HFFc6 (cell line): ENCODE data around the gene AKIRIN2. TPM values are rescaled to one million over a fixed set of nuclear protein-coding genes. Genes with fewer than 3 reads are reported as not detected.
A peak's percentile ranks its signal among the peaks of the same experiment; 100 is the strongest.

Experiments used
- DNase-seq: peaks from one replicate; pipeline ENCODE4 v3.0.0-alpha.2; 2018
- H3K27ac Mint-ChIP-seq: 2 replicates; pipeline ENCODE4 v1.8.0; 2020; ENCODE audit warnings: mild to moderate bottlenecking, mixed read lengths
- H3K27me3 Mint-ChIP-seq: 2 replicates; pipeline ENCODE4 v1.8.0; 2021; ENCODE audit warnings: mild to moderate bottlenecking, moderate library complexity, mixed read lengths; ENCODE audit not compliant: insufficient read depth
- H3K36me3 Mint-ChIP-seq: 2 replicates; pipeline ENCODE4 v1.8.0; 2021; ENCODE audit warnings: low read depth, mixed read lengths
- H3K4me1 Mint-ChIP-seq: 2 replicates; pipeline ENCODE4 v1.8.0; 2020; ENCODE audit warnings: low read depth, mixed read lengths
- H3K4me3 Mint-ChIP-seq: 2 replicates; pipeline ENCODE4 v1.8.0; 2020; ENCODE audit warnings: mild to moderate bottlenecking, moderate library complexity, mixed read lengths
- H3K9me3 Mint-ChIP-seq: 2 replicates; pipeline ENCODE4 v1.8.0; 2020; ENCODE audit warnings: mild to moderate bottlenecking, mixed read lengths
- total RNA-seq, 6 experiments: library from RNA; stranded (reverse); fragmentation: NEBNext Ultra II Directional; extraction: Animal tissue kit (Norgen Biotek cat#: 25700); gene quantifications; 2 replicates in 1 of 6; 3 replicates in 5 of 6; pipeline ENCODE4 v1.2.3, GENCODE V29; 2021
- TF ChIP-seq, protein P1 (sequence below): fragments of 200-600 bp; sonication (generic); IDR thresholded peaks from 2 replicates; pipeline ENCODE4 v1.5.0; 2021; ENCODE audit warnings: antibody characterized with exemption, mild to moderate bottlenecking

The AKIRIN2 gene
- total RNA-seq, 6 experiments from 2014 or later, result 47.0 to 63.1 (median 55.8) TPM

DNA sequence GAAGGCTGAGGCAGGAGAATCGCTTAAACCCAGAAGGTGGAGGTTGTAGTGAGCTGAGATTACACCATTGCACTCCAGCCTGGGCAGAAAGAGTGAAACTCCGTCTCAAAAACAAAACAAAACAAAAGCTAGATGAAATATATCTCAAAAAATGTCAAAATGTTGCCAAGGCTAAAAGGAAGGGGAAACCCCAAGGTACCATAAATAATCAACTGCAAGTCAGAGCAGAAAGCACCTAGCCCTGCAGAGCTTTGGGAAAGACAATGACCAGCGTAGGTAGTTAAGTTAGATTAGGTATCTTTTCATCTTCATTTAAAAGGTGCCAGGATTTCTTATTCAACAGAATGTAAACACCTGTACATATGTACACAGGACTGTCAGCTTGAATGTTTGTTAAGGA, 33.0 kb downstream of the AKIRIN2 start:
- H3K4me3 Mint-ChIP-seq, result no peak overlapping the region
- H3K4me1 Mint-ChIP-seq, result peaks cover 35% of the 10 kb centered on the region
- no peaks in the 10 kb centered on the region for H3K9me3 Mint-ChIP-seq
- H3K27me3 Mint-ChIP-seq, result no peaks in the 10 kb centered on the region; the same call in 1 of the 2 replicates
- H3K36me3 Mint-ChIP-seq, result peaks cover 32% of the 10 kb centered on the region
- DNase-seq, result no peak
- no peak overlapping the region for H3K27ac Mint-ChIP-seq
- TF ChIP-seq, protein P1, sequence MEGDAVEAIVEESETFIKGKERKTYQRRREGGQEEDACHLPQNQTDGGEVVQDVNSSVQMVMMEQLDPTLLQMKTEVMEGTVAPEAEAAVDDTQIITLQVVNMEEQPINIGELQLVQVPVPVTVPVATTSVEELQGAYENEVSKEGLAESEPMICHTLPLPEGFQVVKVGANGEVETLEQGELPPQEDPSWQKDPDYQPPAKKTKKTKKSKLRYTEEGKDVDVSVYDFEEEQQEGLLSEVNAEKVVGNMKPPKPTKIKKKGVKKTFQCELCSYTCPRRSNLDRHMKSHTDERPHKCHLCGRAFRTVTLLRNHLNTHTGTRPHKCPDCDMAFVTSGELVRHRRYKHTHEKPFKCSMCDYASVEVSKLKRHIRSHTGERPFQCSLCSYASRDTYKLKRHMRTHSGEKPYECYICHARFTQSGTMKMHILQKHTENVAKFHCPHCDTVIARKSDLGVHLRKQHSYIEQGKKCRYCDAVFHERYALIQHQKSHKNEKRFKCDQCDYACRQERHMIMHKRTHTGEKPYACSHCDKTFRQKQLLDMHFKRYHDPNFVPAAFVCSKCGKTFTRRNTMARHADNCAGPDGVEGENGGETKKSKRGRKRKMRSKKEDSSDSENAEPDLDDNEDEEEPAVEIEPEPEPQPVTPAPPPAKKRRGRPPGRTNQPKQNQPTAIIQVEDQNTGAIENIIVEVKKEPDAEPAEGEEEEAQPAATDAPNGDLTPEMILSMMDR, result no peak

GRCh38 chr6:87668013-87668412, 34.0 kb downstream of the AKIRIN2 start:
- Mint-ChIP-seq H3K4me3 (no peak overlapping the region), H3K4me1 (peaks cover 46% of the 10 kb centered on the region), H3K27me3 (no peaks in the 10 kb centered on the region; the same call in 1 of the 2 replicates), H3K9me3 (no peaks in the 10 kb centered on the region), H3K27ac (no peak overlapping the region), H3K36me3 (peaks cover 41% of the 10 kb centered on the region)
- TF ChIP-seq, protein P1, result no peak
- no peak for DNase-seq

DNA sequence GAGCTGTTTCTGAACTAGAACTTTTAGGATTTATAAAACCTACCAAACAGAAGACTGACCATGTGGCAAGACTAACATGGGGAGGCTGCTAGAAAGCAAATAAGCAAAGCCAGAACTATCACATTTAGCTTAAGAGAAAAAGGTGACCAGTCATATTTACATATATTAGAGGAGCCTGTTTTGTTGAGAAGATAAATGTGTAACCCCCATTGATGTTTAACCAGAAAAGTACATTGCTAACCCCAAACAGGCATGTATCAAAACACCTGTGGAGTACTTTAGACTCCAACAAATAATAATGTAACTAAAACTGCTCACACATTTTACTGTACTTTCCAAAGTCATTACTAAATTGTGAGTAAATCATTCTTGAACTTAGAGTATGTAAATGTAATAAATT, 35.0 kb downstream of the AKIRIN2 start:
- H3K27me3 Mint-ChIP-seq, result no peaks in the 10 kb centered on the region; the same call in 1 of the 2 replicates
- H3K27ac Mint-ChIP-seq, result no peak overlapping the region
- DNase-seq, result no peak
- H3K4me3 Mint-ChIP-seq, result no peak overlapping the region
- H3K4me1 Mint-ChIP-seq, result peaks cover 47% of the 10 kb centered on the region
- peaks cover 42% of the 10 kb centered on the region for H3K36me3 Mint-ChIP-seq
- TF ChIP-seq, protein P1, result no peak
- H3K9me3 Mint-ChIP-seq, result no peaks in the 10 kb centered on the region

- DNase-seq, result no peak
- H3K36me3 Mint-ChIP-seq, result peaks cover 24% of the 10 kb centered on the region
- H3K27me3 Mint-ChIP-seq, result no peaks in the 10 kb centered on the region
- TF ChIP-seq, protein P1, result no peak
- H3K4me1 Mint-ChIP-seq, result peaks cover 54% of the 10 kb centered on the region
- H3K27ac Mint-ChIP-seq, result peak overlapping the region; percentile 38; the same call in 1 of the 2 replicates
- H3K9me3 Mint-ChIP-seq, result no peaks in the 10 kb centered on the region
- no peak overlapping the region for H3K4me3 Mint-ChIP-seq
These were observed 37.0 kb downstream of the AKIRIN2 start for GRCh38 chr6:87664921-87665485.

DNA sequence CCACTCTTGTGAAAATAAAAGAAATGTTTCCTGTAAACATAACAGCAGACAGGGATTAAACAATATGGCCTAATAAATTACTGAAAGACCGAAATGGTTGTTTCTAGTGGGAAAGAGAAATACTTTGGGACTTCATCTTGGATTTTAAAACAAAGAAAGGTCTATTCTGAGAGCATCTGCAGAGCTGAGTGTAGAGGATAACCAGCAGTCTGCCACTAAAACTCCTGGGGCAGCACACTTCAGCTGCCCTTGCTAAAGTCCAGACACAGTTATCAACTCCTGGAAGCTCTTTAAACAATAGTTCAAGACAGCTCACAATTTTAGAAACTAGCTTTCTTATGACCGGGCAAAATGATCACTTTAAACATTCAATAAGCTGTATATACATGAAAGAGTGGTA, 38.6 kb downstream of the AKIRIN2 start:
- H3K4me3 Mint-ChIP-seq, result no peak overlapping the region
- no peaks in the 10 kb centered on the region for H3K27me3 Mint-ChIP-seq
- peaks cover 21% of the 10 kb centered on the region for H3K36me3 Mint-ChIP-seq
- H3K27ac Mint-ChIP-seq, result peak overlapping the region; percentile 43
- no peak for DNase-seq
- H3K9me3 Mint-ChIP-seq, result no peaks in the 10 kb centered on the region
- TF ChIP-seq, protein P1, result no peak
- peaks cover 61% of the 10 kb centered on the region for H3K4me1 Mint-ChIP-seq
